Mesendoderm (in vitro differentiated cells): Measurements from ENCODE around the gene TRPM6.

Source experiments
- DNase-seq: peaks from one replicate; pipeline ENCODE4 v3.0.0; 2013
- H2AK5ac ChIP-seq: 2 replicates; pipeline ENCODE4 v1.6.1; 2013; ENCODE audit warnings: low read length, inconsistent platforms
- H2BK120ac ChIP-seq: 2 replicates; pipeline ENCODE4 v1.6.1; 2013; ENCODE audit warnings: low read depth, mild to moderate bottlenecking, low read length, moderate library complexity, mixed read lengths
- H2BK15ac ChIP-seq: replicated peaks from 2 replicates; pipeline ENCODE4 v1.6.1; 2013; ENCODE audit warnings: low read depth, mild to moderate bottlenecking, moderate library complexity
- H2BK5ac ChIP-seq: 2 replicates; pipeline ENCODE4 v1.6.1; 2013; ENCODE audit warnings: low read length, inconsistent platforms
- H3K18ac ChIP-seq: 2 replicates; pipeline ENCODE4 v1.6.1; 2013; ENCODE audit warnings: mild to moderate bottlenecking, low read length, mixed read lengths
- H3K23ac ChIP-seq: one replicate; pipeline ENCODE4 v1.6.1; 2013; ENCODE audit warnings: low read length
- H3K27ac ChIP-seq: 2 replicates; pipeline ENCODE4 v1.5.1; 2013; ENCODE audit warnings: low read depth, mild to moderate bottlenecking, inconsistent platforms, low read length, moderate library complexity
- H3K27me3 ChIP-seq: 2 replicates; pipeline ENCODE4 v1.6.1; 2013; ENCODE audit warnings: low read length, control low read depth, mild to moderate bottlenecking, inconsistent platforms; ENCODE audit not compliant: insufficient read depth, poor library complexity
- H3K36me3 ChIP-seq: 2 replicates; pipeline ENCODE4 v1.6.1; 2013; ENCODE audit warnings: low read length, inconsistent platforms; ENCODE audit not compliant: control insufficient read depth, insufficient read depth
- H3K4ac ChIP-seq: one replicate; pipeline ENCODE4 v1.6.1; 2013; ENCODE audit warnings: low read depth, mild to moderate bottlenecking, low read length, moderate library complexity
- H3K4me1 ChIP-seq: 2 replicates; pipeline ENCODE4 v1.6.1; 2013; ENCODE audit warnings: low read depth, low read length, inconsistent platforms; ENCODE audit not compliant: control insufficient read depth
- H3K4me2 ChIP-seq: 2 replicates; pipeline ENCODE4 v1.6.1; 2013; ENCODE audit warnings: low read length
- H3K4me3 ChIP-seq: 2 replicates; pipeline ENCODE4 v1.5.1; 2013; ENCODE audit warnings: mild to moderate bottlenecking, low read length
- H3K56ac ChIP-seq: one replicate; pipeline ENCODE4 v1.6.1; 2013; ENCODE audit warnings: low read length
- H3K79me1 ChIP-seq: 2 replicates; pipeline ENCODE4 v1.6.1; 2013; ENCODE audit warnings: low read length, inconsistent platforms
- H3K79me2 ChIP-seq: 2 replicates; pipeline ENCODE4 v1.6.1; 2013; ENCODE audit warnings: mild to moderate bottlenecking, low read length; ENCODE audit not compliant: control insufficient read depth, insufficient read depth
- H3K9ac ChIP-seq: 2 replicates; pipeline ENCODE4 v1.6.1; 2013; ENCODE audit warnings: low read length, inconsistent platforms
- H4K5ac ChIP-seq: one replicate; pipeline ENCODE4 v1.6.1; 2013; ENCODE audit warnings: low read length
- H4K8ac ChIP-seq: one replicate; pipeline ENCODE4 v1.6.1; 2013; ENCODE audit warnings: low read depth, mild to moderate bottlenecking, control low read depth, low read length, moderate library complexity
- WGBS: extraction: QIAGEN DNeasy Blood & Tissue Kit; methylation state at CpG from one replicate; pipeline ENCODE4 v1.1.7; 2013; ENCODE audit warnings: low lambda C conversion rate, missing lambda C conversion rate; ENCODE audit not compliant: insufficient coverage; ENCODE audit errors: extremely low coverage; 5-methylcytosine and 5-hydroxymethylcytosine counted together

Gene TRPM6

GRCh38 chr9:74755355-74755754, 132.4 kb downstream of the TRPM6 start:
- Histone ChIP-seq H3K79me2 (no peaks in the 10 kb centered on the region), H3K23ac (no peak overlapping the region), H4K5ac (no peak overlapping the region), H3K79me1 (no peaks in the 10 kb centered on the region), H3K56ac (no peak overlapping the region), H3K27ac (no peak overlapping the region), H3K4me1 (no peaks in the 10 kb centered on the region), H3K36me3 (no peaks in the 10 kb centered on the region), H2BK120ac (no peak overlapping the region), H3K4me2 (no peak overlapping the region), H3K4me3 (no peak overlapping the region), H3K9ac (no peak overlapping the region), H3K4ac (no peak overlapping the region), H2AK5ac (no peak overlapping the region), H2BK15ac (no peak overlapping the region), H2BK5ac (no peak overlapping the region), H4K8ac (no peak overlapping the region), H3K27me3 (no peaks in the 10 kb centered on the region), H3K18ac (no peak overlapping the region)
- no peak for DNase-seq

GRCh38 chr9:74753650-74754049, 134.1 kb downstream of the TRPM6 start:
- WGBS = no CpG with 5 or more reads among the region's 6 CpGs
- Histone ChIP-seq H3K36me3 (no peaks in the 10 kb centered on the region), H2BK5ac (no peak overlapping the region), H4K8ac (no peak overlapping the region), H3K4ac (no peak overlapping the region), H2BK120ac (no peak overlapping the region), H3K56ac (no peak overlapping the region), H3K4me3 (no peak overlapping the region), H3K18ac (no peak overlapping the region), H3K27me3 (no peaks in the 10 kb centered on the region), H3K4me2 (no peak overlapping the region), H3K4me1 (no peaks in the 10 kb centered on the region), H4K5ac (no peak overlapping the region), H3K79me2 (no peaks in the 10 kb centered on the region), H2BK15ac (no peak overlapping the region), H2AK5ac (no peak overlapping the region), H3K9ac (no peak overlapping the region), H3K23ac (no peak overlapping the region), H3K27ac (no peak overlapping the region), H3K79me1 (no peaks in the 10 kb centered on the region)
- DNase-seq = no peak

DNA sequence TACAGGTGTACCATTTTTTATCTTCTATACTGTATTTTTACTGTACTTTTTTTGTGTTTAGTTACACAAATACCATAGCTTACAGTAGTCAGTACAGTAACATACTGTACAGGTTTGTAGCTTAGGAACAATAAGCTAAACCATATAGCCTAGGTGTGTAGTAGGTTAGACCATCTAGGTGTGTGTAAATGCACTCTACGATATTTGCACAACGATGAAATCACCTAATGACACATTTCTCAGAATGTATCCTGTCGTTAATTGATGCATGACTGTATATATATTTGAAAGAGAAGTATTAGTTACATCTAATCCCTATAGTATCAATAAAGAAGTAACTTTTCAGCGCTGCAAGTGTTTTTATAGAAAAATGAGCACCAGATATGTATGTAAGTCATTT, 138.8 kb downstream of the TRPM6 start:
- Histone ChIP-seq H3K4me3 (no peak overlapping the region), H2BK5ac (no peak overlapping the region), H3K27ac (no peak overlapping the region), H3K18ac (no peak overlapping the region), H3K4me2 (no peak overlapping the region), H2AK5ac (no peak overlapping the region), H3K23ac (no peak overlapping the region), H3K56ac (no peak overlapping the region), H3K79me1 (no peaks in the 10 kb centered on the region), H3K4me1 (no peaks in the 10 kb centered on the region), H3K79me2 (no peaks in the 10 kb centered on the region), H4K8ac (no peak overlapping the region), H3K4ac (no peak overlapping the region), H2BK120ac (no peak overlapping the region), H4K5ac (no peak overlapping the region), H3K9ac (no peak overlapping the region), H3K27me3 (no peaks in the 10 kb centered on the region), H2BK15ac (no peak overlapping the region), H3K36me3 (no peaks in the 10 kb centered on the region)
- WGBS = no CpG with 5 or more reads among the region's 4 CpGs
- DNase-seq = no peak

DNA sequence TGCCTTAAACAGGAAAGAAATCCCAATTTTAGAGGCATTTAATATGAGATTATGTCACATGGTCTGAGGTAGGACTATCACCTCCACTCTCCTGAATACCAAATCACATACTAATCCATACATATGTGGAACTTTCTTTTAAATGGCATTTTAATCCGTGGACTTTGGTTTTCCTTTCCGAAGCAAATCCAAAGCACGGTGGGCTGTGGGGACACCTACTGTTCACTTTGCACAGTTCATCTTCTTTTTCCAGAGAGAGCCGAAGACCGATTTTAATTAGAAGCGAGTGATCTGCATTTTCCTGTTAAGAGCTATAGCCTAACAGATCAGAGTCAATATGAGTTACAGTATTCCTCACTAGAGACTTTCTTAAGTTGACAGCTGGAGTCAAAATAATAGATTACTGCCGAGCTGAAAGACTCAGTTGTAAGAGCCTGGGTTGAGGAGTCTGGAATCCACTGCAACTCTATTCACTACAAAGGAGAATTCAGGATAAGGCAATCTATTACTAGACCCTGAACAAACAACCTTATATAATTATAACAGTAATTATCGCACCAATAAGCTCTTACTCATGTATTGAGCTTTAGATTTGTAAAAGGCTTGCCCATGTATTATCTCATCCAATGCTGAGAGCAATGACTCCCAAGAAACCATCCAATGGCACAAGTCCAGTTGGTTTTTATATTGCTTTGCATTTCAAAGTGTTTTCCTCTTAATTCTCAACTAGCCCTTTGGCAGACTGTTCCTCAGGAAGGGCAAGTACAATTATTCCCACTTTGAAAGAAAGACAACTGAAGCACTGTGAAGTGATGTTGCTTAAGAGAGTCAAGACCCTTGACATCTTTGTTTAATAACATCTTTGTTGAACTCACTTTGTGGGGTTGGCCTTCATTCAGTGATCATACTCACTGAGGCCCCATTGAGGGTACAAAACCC, 144.7 kb downstream of the TRPM6 start:
- H3K36me3 ChIP-seq = no peaks in the 10 kb centered on the region
- H3K4me1 ChIP-seq = no peaks in the 10 kb centered on the region
- no peak overlapping the region for H3K4ac ChIP-seq
- no peaks in the 10 kb centered on the region for H3K79me2 ChIP-seq
- no peak overlapping the region for H3K18ac ChIP-seq
- no peaks in the 10 kb centered on the region for H3K79me1 ChIP-seq
- no peak overlapping the region for H3K56ac ChIP-seq
- H3K4me2 ChIP-seq = no peak overlapping the region
- H3K4me3 ChIP-seq = no peak overlapping the region
- H3K27ac ChIP-seq = no peak overlapping the region
- no peaks in the 10 kb centered on the region for H3K27me3 ChIP-seq
- no peak overlapping the region for H2AK5ac ChIP-seq
- no peak overlapping the region for H2BK5ac ChIP-seq
- no peak overlapping the region for H3K9ac ChIP-seq
- H3K23ac ChIP-seq = no peak overlapping the region
- no peak overlapping the region for H4K8ac ChIP-seq
- no peak overlapping the region for H2BK120ac ChIP-seq
- no peak overlapping the region for H4K5ac ChIP-seq
- H2BK15ac ChIP-seq = no peak overlapping the region
- no CpG with 5 or more reads among the region's 8 CpGs for WGBS
- peak; percentile 36 for DNase-seq

DNA sequence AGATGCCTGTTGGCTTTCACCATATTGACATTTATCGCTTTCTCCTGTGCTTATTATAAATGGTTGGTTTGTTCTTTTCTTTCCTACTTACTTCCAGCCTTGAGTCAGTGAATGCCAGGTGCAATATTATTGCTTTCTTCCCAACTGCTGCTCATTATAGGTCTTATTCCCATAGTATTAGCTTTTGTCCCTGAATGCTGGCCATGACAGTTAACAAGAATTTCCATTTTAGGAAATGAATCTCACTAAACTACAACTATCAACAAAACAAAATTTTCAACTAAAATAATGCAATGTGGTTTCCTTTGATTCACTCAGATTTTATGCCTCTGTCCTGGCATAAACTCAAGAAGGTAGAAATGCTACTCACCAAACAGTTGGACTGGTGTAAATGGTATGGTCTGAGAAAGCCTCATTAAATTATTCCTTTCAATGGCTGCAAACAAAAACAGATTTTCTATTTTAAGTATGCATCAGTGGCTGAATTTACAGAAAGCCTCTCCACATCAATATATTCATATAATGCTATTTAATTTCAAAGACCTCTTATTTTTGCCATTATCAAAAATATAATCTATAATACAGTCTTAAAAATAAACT, 145.4 kb downstream of the TRPM6 start:
- no peak overlapping the region for H3K56ac ChIP-seq
- WGBS = no CpG with 5 or more reads among the region's 1 CpG
- H3K18ac ChIP-seq = no peak overlapping the region
- H3K23ac ChIP-seq = no peak overlapping the region
- no peaks in the 10 kb centered on the region for H3K36me3 ChIP-seq
- no peak overlapping the region for H3K27ac ChIP-seq
- no peak overlapping the region for H3K4me3 ChIP-seq
- H3K4ac ChIP-seq = no peak overlapping the region
- no peak overlapping the region for H4K5ac ChIP-seq
- no peak overlapping the region for H3K4me2 ChIP-seq
- H3K79me1 ChIP-seq = no peaks in the 10 kb centered on the region
- no peaks in the 10 kb centered on the region for H3K4me1 ChIP-seq
- no peak overlapping the region for H2BK15ac ChIP-seq
- no peak overlapping the region for H2AK5ac ChIP-seq
- H3K9ac ChIP-seq = no peak overlapping the region
- no peak overlapping the region for H4K8ac ChIP-seq
- no peak overlapping the region for H2BK120ac ChIP-seq
- no peak overlapping the region for H2BK5ac ChIP-seq
- H3K27me3 ChIP-seq = no peaks in the 10 kb centered on the region
- no peaks in the 10 kb centered on the region for H3K79me2 ChIP-seq
- DNase-seq = no peak
